HTERT RPE-1 (cell line): ENCODE results near the gene TCN1.

Experiments
- in situ Hi-C: fragments of 300-500 bp; cut with MboI; formaldehyde crosslinking; loops from 4 replicates; pipeline ENCODE4 v1.14.3; 2020; ENCODE audit warnings: low sequenced_read_pairs

Gene TCN1

GRCh38 chr11:59810189-59810910 lies 55.9 kb downstream of the TCN1 start, which contains the start of gene MRPL16:
Gene MRPL16, minus strand, starts transcription at chr11:59810778. Its CDS starts 120 bp downstream, at chr11:59810658.
- in situ Hi-C loops = no loop called here

DNA sequence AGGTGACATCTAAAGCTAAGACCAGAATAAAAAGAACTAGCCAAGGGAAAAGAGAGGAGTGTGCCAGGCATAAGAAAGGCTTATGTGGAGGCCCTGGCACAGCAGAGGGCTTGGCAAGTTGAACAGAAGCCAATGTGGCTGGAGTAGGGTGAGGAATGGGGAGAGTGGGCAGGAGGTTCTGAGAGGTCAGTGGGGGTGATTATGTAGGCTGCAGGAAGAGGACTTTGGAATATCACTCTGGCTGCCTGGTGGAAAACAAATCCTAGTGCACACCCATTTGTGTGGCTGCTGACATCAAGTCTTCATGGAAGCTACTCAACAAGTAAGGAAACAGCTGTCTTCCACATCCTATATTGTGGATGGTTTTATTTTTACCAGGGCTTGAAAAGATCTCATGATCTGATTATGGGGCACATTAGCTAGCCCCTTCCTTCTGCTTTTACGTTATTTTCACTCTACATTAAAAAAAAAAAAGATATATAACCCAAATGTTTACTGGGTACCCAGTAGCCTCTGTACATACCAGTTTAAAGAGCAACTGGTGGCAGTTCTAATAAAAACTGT lies 59.2 kb downstream of the TCN1 start:
- in situ Hi-C loops = no loop called here

DNA sequence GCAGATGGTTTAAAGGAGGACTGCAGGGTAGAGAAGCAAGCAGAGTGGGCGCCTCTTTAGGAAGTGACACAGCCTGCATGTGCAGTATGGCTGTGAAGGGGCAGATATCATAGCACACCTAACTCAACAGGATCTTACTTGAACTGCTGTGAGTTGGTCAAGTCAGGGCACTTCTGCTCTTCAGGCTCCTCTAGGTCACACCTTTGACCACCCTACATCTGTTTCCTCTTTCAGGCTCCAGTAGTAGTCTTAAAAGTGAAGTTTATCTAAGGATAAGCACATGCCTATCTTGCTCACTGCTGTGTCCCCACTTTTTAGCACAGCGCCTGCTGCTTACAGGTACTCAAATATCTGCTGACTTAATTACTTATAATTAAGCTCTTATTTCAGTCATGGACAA lies 62.2 kb downstream of the TCN1 start:
- in situ Hi-C loops = no loop called here
